Stimulated activated effector memory CD8-positive, alpha-beta T cell treated with anti-CD3 and anti-CD28 coated beads, Interleukin-12 subunit alpha, Interleukin-12 subunit beta, amount 100 ng/mL, for 72 hours (primary cell): ENCODE data around the gene LAX1.
"Not testable (repeated sequence)": the region's sequence is repeated elsewhere in the genome, so short reads cannot be mapped to it uniquely, and the experiment has no call there.

Experiments used
- ATAC-seq: fragments of 150-1000 bp; cut with Tn5 transposase; 2 replicates; pipeline ENCODE4 v1.10.0; 2021
- DNase-seq, 2 donors: peaks; one replicate each; pipeline ENCODE4 v3.0.0; 2021 to 2022; ENCODE audit warnings: low spot score in 2 of 2
- H3K27ac Mint-ChIP-seq: one replicate; pipeline ENCODE4 v1.8.0; 2022; ENCODE audit warnings: mild to moderate bottlenecking, mixed read lengths
- H3K36me3 Mint-ChIP-seq: one replicate; pipeline ENCODE4 v1.8.0; 2022; ENCODE audit warnings: mild to moderate bottlenecking, mixed read lengths
- H3K4me1 Mint-ChIP-seq: one replicate; pipeline ENCODE4 v1.8.0; 2022; ENCODE audit warnings: mixed read lengths
- H3K4me3 Mint-ChIP-seq: one replicate; pipeline ENCODE4 v1.8.0; 2022; ENCODE audit warnings: mild to moderate bottlenecking, mixed read lengths
- H3K9me3 Mint-ChIP-seq: one replicate; pipeline ENCODE4 v1.8.0; 2022; ENCODE audit warnings: mixed read lengths

Gene LAX1

GRCh38 chr1:203791498-203791897, 26.5 kb downstream of the LAX1 start:
- DNase-seq (no peak), ATAC-seq (no peak)
- H3K4me1 Mint-ChIP-seq = peaks cover 15% of the 10 kb centered on the region

DNA sequence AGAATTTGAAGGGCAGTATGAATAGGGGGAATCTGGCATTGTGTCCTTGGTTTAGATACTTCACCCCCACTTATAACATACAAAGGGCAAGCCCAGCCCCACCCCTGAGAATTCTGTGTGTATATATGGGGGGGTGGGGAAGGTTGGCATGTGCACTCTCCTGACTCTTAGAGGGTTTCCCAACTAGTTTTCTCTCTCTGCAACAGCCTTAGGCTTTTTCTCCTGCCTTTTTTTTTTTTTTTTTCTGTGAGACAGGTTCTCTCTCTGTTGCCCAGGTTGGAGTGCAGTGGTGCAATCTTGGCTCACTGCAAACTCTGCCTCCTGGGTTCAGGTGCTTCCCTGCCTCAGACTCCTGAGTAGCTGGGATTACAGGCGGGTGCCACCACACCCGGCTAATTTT, 27.5 kb downstream of the LAX1 start:
- Mint-ChIP-seq H3K9me3 (no peaks in the 10 kb centered on the region), H3K4me1 (peaks cover 24% of the 10 kb centered on the region), H3K36me3 (peaks cover 24% of the 10 kb centered on the region), H3K4me3 (no peak overlapping the region), H3K27ac (no peak overlapping the region)
- ATAC-seq = no peak
- DNase-seq = no peak

More at GRCh38 chr1:203791498-203791897, 26.5 kb downstream of the LAX1 start:
- peaks cover 14% of the 10 kb centered on the region for H3K36me3 Mint-ChIP-seq
- no peak overlapping the region for H3K27ac Mint-ChIP-seq
- no peaks in the 10 kb centered on the region for H3K9me3 Mint-ChIP-seq
- H3K4me3 Mint-ChIP-seq = no peak overlapping the region

DNA sequence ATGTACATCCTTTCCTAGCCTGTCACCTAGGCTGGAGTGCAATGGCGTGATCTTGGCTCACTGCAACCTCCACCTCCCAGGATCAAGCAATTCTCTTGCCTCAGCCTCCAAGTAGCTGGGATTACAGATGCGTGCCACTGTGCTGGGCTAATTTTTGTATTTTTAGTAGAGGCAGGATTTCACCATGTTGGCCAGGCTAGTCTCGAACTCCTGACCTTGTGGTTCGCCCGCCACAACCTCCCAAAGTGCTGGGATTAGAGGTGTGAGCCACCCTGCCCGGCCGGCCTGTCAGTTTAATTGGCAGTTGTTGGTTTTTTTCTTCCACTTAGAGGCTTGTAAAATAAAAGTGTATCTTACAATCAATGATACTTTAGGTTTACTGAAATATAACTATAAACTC, 28.6 kb downstream of the LAX1 start:
- not testable (repeated sequence) for H3K27ac Mint-ChIP-seq

GRCh38 chr1:203794764-203795440, 29.9 kb downstream of the LAX1 start:
- Mint-ChIP-seq H3K4me3 (peak overlapping the region; percentile 92), H3K9me3 (no peaks in the 10 kb centered on the region), H3K4me1 (peaks cover 38% of the 10 kb centered on the region), H3K27ac (peak overlapping the region; percentile 98), H3K36me3 (peaks cover 47% of the 10 kb centered on the region)
- ATAC-seq (no peak), DNase-seq (no peak)

More for the DNA sequence above, 28.6 kb downstream of the LAX1 start:
- not testable (repeated sequence) for H3K4me3 Mint-ChIP-seq, ATAC-seq, DNase-seq, H3K9me3 Mint-ChIP-seq
- H3K4me1 Mint-ChIP-seq = peaks cover 31% of the 10 kb centered on the region
- peaks cover 35% of the 10 kb centered on the region for H3K36me3 Mint-ChIP-seq

DNA sequence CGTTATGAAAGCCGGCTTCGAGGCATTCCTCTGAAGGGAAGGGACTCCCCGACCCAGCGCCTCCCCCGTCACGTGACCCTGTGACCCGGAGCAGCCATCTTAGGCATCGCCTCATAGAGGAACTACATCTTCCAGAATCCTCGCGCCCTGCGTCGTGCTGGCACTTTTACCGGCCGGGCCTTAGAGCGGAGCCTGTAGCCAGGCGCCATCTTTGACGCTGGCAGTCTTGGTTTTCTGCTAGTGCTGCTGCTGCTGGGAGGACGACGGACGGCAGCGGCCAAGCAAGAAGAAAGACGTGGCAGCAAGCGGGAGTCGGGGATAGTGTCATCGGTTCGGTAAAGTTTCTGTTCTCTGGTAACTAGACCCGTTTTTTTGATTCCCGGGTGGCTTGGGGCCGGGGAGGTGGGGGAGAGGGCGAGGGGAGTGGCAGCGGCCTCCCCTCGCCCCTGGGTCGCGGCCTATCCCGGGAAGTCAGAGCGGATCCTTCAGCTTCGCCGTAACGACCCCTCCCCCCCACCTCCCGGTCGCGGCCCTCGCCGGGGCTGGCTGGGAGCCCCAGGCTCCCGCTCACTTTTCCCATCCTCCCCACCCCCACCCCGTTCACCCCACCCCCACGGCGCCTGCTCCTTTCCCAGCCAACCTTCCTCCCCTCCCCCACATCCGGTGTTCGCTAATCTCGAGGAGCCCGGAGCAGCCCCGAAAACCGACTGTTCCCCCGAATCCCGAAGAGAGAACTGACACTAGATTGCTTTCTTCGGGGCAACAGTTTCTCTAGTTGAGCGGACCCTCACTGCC, 30.7 kb downstream of the LAX1 start, which contains the start of the genes ZBED6 and ZC3H11A:
TSS of gene ZBED6 (plus strand) at position 183 of the 795 bp plus-strand sequence. CDS start 1,900 bp downstream, outside the sequence.
TSS of gene ZC3H11A (plus strand) at position 183 of the 795 bp plus-strand sequence. CDS start 21,448 bp downstream, outside the sequence.
- Mint-ChIP-seq H3K36me3 (peaks cover 47% of the 10 kb centered on the region), H3K9me3 (no peaks in the 10 kb centered on the region), H3K4me3 (peak within 1 kb of the TSS; percentile 92), H3K4me1 (peaks cover 42% of the 10 kb centered on the region), H3K27ac (peak within 1 kb of the TSS; percentile 98)
- DNase-seq (peak; percentile 81 to 98), ATAC-seq (peak; percentile 99)

DNA sequence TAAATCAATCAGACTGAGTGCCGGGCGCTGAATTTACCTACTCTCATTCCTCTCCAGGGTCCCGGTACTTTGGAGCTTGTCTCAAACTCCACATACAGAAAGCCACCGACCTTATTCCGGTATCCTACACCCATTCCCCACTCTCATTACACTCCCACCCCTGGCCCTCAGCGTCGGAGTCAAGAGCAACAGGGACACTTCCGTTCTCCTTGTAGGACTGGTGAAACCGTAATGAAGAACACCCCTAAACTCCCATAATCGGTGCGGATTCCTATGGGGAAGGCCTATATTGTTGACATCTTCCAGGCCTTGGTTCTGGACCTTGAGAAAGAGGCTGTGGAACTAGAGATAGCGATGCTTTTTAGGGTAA, 31.2 kb downstream of the LAX1 start:
- peak overlapping the region; percentile 98 for H3K27ac Mint-ChIP-seq
- H3K36me3 Mint-ChIP-seq = peaks cover 51% of the 10 kb centered on the region
- DNase-seq (peak; percentile 11 to 73), ATAC-seq (peak; percentile 17)
- peak overlapping the region; percentile 92 for H3K4me3 Mint-ChIP-seq
- peaks cover 42% of the 10 kb centered on the region for H3K4me1 Mint-ChIP-seq
- H3K9me3 Mint-ChIP-seq = no peaks in the 10 kb centered on the region

- DNase-seq (no peak), ATAC-seq (no peak)
- peaks cover 42% of the 10 kb centered on the region for H3K4me1 Mint-ChIP-seq
- H3K27ac Mint-ChIP-seq = no peak overlapping the region
- H3K4me3 Mint-ChIP-seq = peak overlapping the region; percentile 92
- H3K9me3 Mint-ChIP-seq = no peaks in the 10 kb centered on the region
- peaks cover 61% of the 10 kb centered on the region for H3K36me3 Mint-ChIP-seq
Measured at GRCh38 chr1:203797216-203797615, 32.2 kb downstream of the LAX1 start.

DNA sequence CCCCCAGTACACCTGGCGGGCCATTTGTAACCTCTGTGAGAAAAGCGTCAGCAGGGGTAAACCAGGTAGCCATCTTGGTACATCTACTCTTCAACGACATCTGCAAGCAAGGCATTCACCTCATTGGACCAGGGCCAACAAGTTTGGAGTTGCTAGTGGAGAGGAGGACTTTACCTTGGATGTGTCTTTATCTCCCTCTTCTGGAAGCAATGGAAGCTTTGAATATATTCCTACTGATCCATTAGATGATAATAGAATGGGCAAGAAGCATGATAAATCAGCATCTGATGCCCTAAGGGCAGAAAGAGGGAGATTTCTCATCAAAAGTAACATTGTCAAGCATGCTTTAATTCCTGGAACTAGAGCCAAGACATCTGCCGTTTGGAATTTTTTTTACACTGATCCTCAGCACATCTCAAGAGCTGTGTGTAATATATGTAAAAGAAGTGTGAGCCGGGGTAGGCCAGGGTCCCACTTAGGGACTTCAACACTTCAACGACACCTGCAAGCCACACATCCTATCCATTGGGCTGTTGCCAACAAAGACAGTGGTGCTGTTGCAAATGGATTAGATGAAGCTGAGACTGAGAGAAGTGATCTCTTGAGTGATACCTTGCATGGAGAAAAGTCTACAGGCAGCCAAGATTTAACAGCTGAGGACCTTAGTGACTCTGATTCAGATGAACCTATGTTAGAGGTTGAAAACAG, 33.1 kb downstream of the LAX1 start:
- Mint-ChIP-seq H3K4me1 (peaks cover 47% of the 10 kb centered on the region), H3K9me3 (no peaks in the 10 kb centered on the region), H3K36me3 (peaks cover 70% of the 10 kb centered on the region), H3K27ac (no peak overlapping the region), H3K4me3 (peak overlapping the region; percentile 92)
- ATAC-seq (no peak), DNase-seq (no peak)

DNA sequence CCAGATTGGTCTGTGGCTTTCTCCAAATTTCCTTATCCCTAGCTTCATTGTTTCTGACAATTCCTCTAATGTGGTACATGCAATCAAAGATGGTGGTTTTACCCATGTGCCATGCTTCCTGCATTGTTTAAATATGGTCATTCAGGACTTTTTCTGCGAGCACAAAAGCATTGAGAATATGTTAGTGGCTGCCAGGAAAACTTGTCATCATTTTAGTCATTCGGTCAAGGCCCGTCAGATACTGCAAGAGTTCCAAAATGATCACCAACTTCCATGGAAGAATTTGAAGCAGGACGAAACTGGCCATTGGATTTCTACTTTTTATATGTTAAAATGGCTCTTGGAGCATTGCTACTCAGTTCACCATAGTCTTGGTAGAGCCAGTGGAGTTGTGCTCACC, 34.2 kb downstream of the LAX1 start:
- no peak overlapping the region for H3K27ac Mint-ChIP-seq
- peaks cover 81% of the 10 kb centered on the region for H3K36me3 Mint-ChIP-seq
- no peak overlapping the region for H3K4me3 Mint-ChIP-seq
- ATAC-seq = no peak
- no peak for DNase-seq
- peaks cover 57% of the 10 kb centered on the region for H3K4me1 Mint-ChIP-seq
- H3K9me3 Mint-ChIP-seq = no peaks in the 10 kb centered on the region

GRCh38 chr1:203799971-203800370, 35.0 kb downstream of the LAX1 start:
- H3K4me3 Mint-ChIP-seq = no peak overlapping the region

GRCh38 chr1:203805689-203806088, 40.7 kb downstream of the LAX1 start:
- Mint-ChIP-seq H3K27ac (no peak overlapping the region), H3K4me3 (no peak overlapping the region), H3K9me3 (no peaks in the 10 kb centered on the region), H3K36me3 (peaks cover 99% of the 10 kb centered on the region), H3K4me1 (peaks cover 36% of the 10 kb centered on the region)
- ATAC-seq (no peak), DNase-seq (no peak)

More at GRCh38 chr1:203799971-203800370, 35.0 kb downstream of the LAX1 start:
- Mint-ChIP-seq H3K27ac (no peak overlapping the region), H3K36me3 (peaks cover 89% of the 10 kb centered on the region), H3K9me3 (no peaks in the 10 kb centered on the region), H3K4me1 (peaks cover 59% of the 10 kb centered on the region)
- DNase-seq = no peak
- no peak for ATAC-seq

GRCh38 chr1:203807196-203807595, 42.2 kb downstream of the LAX1 start:
- no peak overlapping the region for H3K27ac Mint-ChIP-seq
- DNase-seq (no peak), ATAC-seq (peak; percentile 31)
- peaks cover 45% of the 10 kb centered on the region for H3K4me1 Mint-ChIP-seq
- no peak overlapping the region for H3K4me3 Mint-ChIP-seq
- H3K9me3 Mint-ChIP-seq = no peaks in the 10 kb centered on the region
- peaks cover 100% of the 10 kb centered on the region for H3K36me3 Mint-ChIP-seq

DNA sequence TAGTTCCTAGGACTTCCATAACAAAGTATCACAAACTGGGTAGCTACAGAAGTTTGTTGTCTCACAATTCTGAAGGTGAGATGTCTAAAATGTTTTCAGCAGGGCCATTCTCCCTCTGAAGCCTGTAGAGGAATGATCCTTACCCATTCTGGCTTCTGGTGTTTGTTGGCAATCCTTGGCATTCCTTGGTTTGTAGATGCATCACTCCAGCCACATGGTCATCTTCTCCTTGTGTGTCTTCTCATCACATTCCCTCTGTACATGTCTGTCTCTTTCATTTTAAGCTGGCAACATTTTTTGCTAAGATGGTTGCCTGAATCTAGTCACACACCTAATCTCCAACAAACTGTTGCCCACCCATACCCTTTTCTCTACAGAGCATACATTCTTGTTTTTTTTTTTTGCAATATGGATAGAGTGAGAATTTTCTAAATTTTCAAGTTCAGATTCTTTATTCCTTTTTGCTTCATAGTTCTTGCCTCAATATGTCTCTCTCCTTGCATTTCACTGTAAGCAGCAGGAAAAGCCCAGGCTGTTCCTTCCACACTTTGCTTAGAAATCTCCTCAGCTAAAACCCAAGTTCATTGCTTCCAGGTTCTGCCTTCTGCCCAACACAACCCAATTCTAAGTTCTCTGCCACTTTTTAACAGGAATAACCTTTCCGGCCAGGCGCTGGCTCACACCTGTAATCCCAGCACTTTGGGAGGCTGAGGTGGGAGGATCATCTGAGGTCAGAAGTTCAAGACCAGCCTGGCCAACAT, 48.8 kb downstream of the LAX1 start:
- H3K4me3 Mint-ChIP-seq = no peak overlapping the region
- H3K9me3 Mint-ChIP-seq = no peaks in the 10 kb centered on the region
- H3K27ac Mint-ChIP-seq = no peak overlapping the region
- peaks cover 10% of the 10 kb centered on the region for H3K4me1 Mint-ChIP-seq
- peaks cover 100% of the 10 kb centered on the region for H3K36me3 Mint-ChIP-seq
- no peak for DNase-seq
- no peak for ATAC-seq

DNA sequence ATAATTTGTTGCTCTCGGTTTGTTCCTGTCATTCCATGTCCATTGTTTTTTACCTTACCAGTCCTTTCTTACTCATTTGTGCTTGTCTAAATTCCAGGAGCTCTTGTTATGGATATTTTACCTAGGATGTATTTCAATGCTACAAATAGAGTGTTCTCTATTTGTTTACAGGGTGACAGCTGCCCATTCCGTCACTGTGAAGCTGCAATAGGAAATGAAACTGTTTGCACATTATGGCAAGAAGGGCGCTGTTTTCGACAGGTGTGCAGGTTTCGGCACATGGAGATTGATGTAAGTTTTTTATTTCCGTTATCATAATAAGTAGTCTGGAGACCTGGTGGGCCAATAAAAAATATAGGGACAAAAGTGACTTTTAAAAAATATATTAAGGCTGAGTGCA, 53.4 kb downstream of the LAX1 start:
- Mint-ChIP-seq H3K36me3 (peaks cover 100% of the 10 kb centered on the region), H3K4me1 (peaks cover 17% of the 10 kb centered on the region), H3K4me3 (no peak overlapping the region), H3K27ac (no peak overlapping the region), H3K9me3 (no peaks in the 10 kb centered on the region)
- no peak for ATAC-seq
- DNase-seq = no peak

- Mint-ChIP-seq H3K36me3 (peaks cover 100% of the 10 kb centered on the region), H3K27ac (peak overlapping the region; percentile 70), H3K4me1 (peaks cover 37% of the 10 kb centered on the region), H3K9me3 (no peaks in the 10 kb centered on the region), H3K4me3 (no peak overlapping the region)
- no peak for DNase-seq
- ATAC-seq = no peak
Measured at GRCh38 chr1:203823306-203823705, 58.3 kb downstream of the LAX1 start.
